ENCODE results near the gene TRAPPC12. TPM values are rescaled to one million over a fixed set of nuclear protein-coding genes. Genes with fewer than 3 reads are reported as not detected.

Gene TRAPPC12
- total RNA-seq, 2 donors from 2014 or later = 98.2 to 103 TPM

DNA sequence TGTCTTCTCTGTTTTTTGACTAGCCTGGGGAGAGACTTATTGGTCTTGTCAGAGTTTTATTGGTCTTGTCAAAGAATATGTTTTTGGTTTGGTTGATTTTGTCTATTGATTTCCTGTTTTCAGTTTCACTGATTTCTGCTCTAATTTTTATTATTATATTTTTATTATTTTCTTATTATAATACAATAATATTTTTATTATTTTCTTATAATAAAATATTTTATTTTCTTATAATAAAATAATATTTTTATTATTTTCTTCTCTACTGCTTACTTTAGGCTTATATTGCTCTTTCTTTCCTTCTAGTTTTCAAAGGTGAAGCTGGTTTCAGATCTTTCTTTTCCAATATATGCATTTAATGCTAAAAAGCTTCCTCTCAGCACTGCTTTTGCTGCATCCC lies 62.0 kb downstream of the TRAPPC12 start:
- Histone ChIP-seq H3K9me3 (ENCODE audit: control insufficient read depth, low read length) (no peaks in the 10 kb centered on the region), H3K27ac (ENCODE audit: low read depth, low read length) (no peak overlapping the region), H3K4me3 (ENCODE audit: low read length) (no peak overlapping the region), H3K9ac (ENCODE audit: extremely low read depth, low read length, poor library complexity, severe bottlenecking) (no peak overlapping the region), H3K27me3 (ENCODE audit: control insufficient read depth, insufficient read depth, low read length, poor library complexity, severe bottlenecking) (no peaks in the 10 kb centered on the region), H3K36me3 (ENCODE audit: control insufficient read depth, insufficient read depth, low read length) (peaks cover 24% of the 10 kb centered on the region), H3K4me1 (ENCODE audit: control insufficient read depth, insufficient read depth, low read length) (no peaks in the 10 kb centered on the region)
- Mint-ChIP-seq H3K4me1 (no peaks in the 10 kb centered on the region), H3K27me3 (ENCODE audit: insufficient read depth) (no peaks in the 10 kb centered on the region), H3K4me3 (no peak overlapping the region), H3K27ac (no peak overlapping the region), H3K36me3 (ENCODE audit: low read depth) (peaks cover 29% of the 10 kb centered on the region), H3K9me3 (no peaks in the 10 kb centered on the region)
- no peak for DNase-seq
- TF ChIP-seq, protein P1, sequence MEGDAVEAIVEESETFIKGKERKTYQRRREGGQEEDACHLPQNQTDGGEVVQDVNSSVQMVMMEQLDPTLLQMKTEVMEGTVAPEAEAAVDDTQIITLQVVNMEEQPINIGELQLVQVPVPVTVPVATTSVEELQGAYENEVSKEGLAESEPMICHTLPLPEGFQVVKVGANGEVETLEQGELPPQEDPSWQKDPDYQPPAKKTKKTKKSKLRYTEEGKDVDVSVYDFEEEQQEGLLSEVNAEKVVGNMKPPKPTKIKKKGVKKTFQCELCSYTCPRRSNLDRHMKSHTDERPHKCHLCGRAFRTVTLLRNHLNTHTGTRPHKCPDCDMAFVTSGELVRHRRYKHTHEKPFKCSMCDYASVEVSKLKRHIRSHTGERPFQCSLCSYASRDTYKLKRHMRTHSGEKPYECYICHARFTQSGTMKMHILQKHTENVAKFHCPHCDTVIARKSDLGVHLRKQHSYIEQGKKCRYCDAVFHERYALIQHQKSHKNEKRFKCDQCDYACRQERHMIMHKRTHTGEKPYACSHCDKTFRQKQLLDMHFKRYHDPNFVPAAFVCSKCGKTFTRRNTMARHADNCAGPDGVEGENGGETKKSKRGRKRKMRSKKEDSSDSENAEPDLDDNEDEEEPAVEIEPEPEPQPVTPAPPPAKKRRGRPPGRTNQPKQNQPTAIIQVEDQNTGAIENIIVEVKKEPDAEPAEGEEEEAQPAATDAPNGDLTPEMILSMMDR (conservative IDR thresholded peaks at IDR 0.05) = no peak

DNA sequence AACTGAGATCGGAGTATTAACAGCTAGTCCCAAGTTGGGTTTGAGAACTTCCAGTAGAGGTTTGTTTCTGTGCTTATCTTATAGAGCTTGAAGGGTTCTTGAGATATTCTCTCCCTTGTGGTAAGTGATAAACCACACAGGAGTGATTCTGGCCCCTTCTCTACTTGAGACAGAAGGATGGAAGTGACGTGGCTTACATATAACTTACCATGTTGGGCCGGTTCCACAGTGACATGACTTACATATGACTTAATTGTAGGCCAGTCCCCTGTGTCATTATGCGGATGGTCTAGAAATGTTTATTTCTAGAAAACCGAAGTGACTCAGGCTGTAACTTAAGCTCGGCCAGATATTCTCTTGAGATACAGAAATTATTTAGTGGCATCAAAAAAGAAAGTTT lies 62.7 kb downstream of the TRAPPC12 start:
- DNase-seq = no peak
- Mint-ChIP-seq H3K9me3 (no peaks in the 10 kb centered on the region), H3K27me3 (ENCODE audit: insufficient read depth) (no peaks in the 10 kb centered on the region), H3K4me3 (no peak overlapping the region), H3K4me1 (peaks cover under 1% of the 10 kb centered on the region), H3K27ac (no peak overlapping the region), H3K36me3 (ENCODE audit: low read depth) (peaks cover 35% of the 10 kb centered on the region)
- TF ChIP-seq, protein P1 (conservative IDR thresholded peaks at IDR 0.05) = no peak
- no peaks in the 10 kb centered on the region for H3K9me3 ChIP-seq (ENCODE audit: control insufficient read depth, low read length)
- 88 to 100% methylated on average over 6 of the region's 6 CpGs for WGBS, 2 experiments (ENCODE audit: insufficient coverage in 1 of 2, insufficient read length in 1 of 2)
- no peaks in the 10 kb centered on the region for H3K27me3 ChIP-seq (ENCODE audit: control insufficient read depth, insufficient read depth, low read length, poor library complexity, severe bottlenecking)
- no peak overlapping the region for H3K4me3 ChIP-seq (ENCODE audit: low read length)
- no peak overlapping the region for H3K27ac ChIP-seq (ENCODE audit: low read depth, low read length)
- H3K36me3 ChIP-seq (ENCODE audit: control insufficient read depth, insufficient read depth, low read length) = peaks cover 27% of the 10 kb centered on the region
- H3K9ac ChIP-seq (ENCODE audit: extremely low read depth, low read length, poor library complexity, severe bottlenecking) = no peak overlapping the region
- no peaks in the 10 kb centered on the region for H3K4me1 ChIP-seq (ENCODE audit: control insufficient read depth, insufficient read depth, low read length)

DNA sequence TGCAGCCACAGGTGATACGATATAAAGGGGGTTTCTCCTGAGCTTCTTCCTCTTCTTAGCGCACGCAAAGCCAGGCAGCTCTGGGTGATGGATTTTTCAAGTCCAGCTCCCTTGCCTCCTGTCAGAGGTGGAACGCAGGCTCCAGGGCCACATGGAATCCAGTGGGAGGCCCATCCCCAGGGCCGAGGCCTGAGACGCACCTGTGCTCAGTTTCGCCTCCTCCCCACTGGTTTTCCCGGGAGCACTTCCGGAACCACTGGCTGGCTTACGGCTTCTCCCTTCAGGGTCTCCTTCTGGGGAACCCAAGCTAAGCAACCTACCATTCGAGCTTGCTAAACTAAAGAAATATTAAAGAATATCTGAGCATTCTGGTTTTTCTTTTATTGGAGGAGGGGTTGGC lies 63.6 kb downstream of the TRAPPC12 start:
- TF ChIP-seq, protein P1 (conservative IDR thresholded peaks at IDR 0.05) = no peak
- WGBS, 2 experiments (ENCODE audit: insufficient coverage in 1 of 2, insufficient read length in 1 of 2) = 95 to 96% methylated on average over 10 to 11 of the region's 11 CpGs
- no peak overlapping the region for H3K4me3 ChIP-seq (ENCODE audit: low read length)
- H3K36me3 Mint-ChIP-seq (ENCODE audit: low read depth) = peaks cover 42% of the 10 kb centered on the region
- H3K27ac ChIP-seq (ENCODE audit: low read depth, low read length) = no peak overlapping the region
- no peaks in the 10 kb centered on the region for H3K4me1 ChIP-seq (ENCODE audit: control insufficient read depth, insufficient read depth, low read length)
- H3K9me3 Mint-ChIP-seq = no peaks in the 10 kb centered on the region
- no peak overlapping the region for H3K4me3 Mint-ChIP-seq
- no peaks in the 10 kb centered on the region for H3K9me3 ChIP-seq (ENCODE audit: control insufficient read depth, low read length)
- no peaks in the 10 kb centered on the region for H3K27me3 ChIP-seq (ENCODE audit: control insufficient read depth, insufficient read depth, low read length, poor library complexity, severe bottlenecking)
- no peak for DNase-seq
- H3K27ac Mint-ChIP-seq = no peak overlapping the region
- no peak overlapping the region for H3K9ac ChIP-seq (ENCODE audit: extremely low read depth, low read length, poor library complexity, severe bottlenecking)
- H3K4me1 Mint-ChIP-seq = peaks cover 7% of the 10 kb centered on the region
- no peaks in the 10 kb centered on the region for H3K27me3 Mint-ChIP-seq (ENCODE audit: insufficient read depth)
- H3K36me3 ChIP-seq (ENCODE audit: control insufficient read depth, insufficient read depth, low read length) = peaks cover 27% of the 10 kb centered on the region
